ENCODE measurements around the gene DXO. TPM values are rescaled to one million over a fixed set of nuclear protein-coding genes. Genes with fewer than 3 reads are reported as not detected.

The DXO gene
- total and polyA plus RNA-seq, 2 donors from 2014 or later: 21.3 to 26.0 TPM

DNA sequence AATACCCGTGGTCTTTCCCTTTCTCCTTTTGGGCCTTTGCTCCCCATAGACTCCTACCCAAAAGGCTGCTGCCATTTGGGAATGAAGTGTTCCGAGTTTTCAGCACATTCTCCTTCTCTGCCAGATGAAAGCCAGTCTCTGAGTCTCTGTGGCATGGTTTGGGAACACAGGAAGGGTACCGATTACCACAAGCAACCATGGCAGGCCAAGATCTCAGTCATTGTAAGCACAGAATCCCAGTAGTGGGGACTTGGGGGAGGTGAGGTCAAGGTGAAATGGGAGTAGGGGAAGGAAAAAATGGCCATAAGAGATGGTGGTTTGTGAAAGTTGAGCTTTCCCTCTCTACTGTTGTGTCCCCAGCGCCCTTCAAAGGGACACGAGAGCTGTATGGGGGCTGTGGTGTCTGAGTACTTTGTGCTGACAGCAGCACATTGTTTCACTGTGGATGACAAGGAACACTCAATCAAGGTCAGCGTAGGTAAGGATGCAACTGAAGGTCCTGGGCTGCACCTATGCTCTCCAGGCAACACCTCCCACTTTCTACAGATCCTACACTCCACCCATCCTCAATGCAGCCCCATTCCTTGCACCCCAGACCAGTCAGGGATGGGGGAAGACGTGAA is 21.9 kb downstream of the DXO start:
- no peak overlapping the region for H3K9ac ChIP-seq (ENCODE audit: low read length in 3 of 3)
- DNase-seq: no peak
- H3K4me3 ChIP-seq (ENCODE audit: low read length in 3 of 3): no peak overlapping the region
- TF ChIP-seq, protein P1, sequence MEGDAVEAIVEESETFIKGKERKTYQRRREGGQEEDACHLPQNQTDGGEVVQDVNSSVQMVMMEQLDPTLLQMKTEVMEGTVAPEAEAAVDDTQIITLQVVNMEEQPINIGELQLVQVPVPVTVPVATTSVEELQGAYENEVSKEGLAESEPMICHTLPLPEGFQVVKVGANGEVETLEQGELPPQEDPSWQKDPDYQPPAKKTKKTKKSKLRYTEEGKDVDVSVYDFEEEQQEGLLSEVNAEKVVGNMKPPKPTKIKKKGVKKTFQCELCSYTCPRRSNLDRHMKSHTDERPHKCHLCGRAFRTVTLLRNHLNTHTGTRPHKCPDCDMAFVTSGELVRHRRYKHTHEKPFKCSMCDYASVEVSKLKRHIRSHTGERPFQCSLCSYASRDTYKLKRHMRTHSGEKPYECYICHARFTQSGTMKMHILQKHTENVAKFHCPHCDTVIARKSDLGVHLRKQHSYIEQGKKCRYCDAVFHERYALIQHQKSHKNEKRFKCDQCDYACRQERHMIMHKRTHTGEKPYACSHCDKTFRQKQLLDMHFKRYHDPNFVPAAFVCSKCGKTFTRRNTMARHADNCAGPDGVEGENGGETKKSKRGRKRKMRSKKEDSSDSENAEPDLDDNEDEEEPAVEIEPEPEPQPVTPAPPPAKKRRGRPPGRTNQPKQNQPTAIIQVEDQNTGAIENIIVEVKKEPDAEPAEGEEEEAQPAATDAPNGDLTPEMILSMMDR (IDR thresholded peaks at IDR 0.05; ENCODE audit: borderline replicate concordance, extremely low read depth, insufficient read depth): no peak
- H3K4me1 ChIP-seq (ENCODE audit: control insufficient read depth in 2 of 3, insufficient read depth in 2 of 3, low read depth in 1 of 3, low read length in 3 of 3): peaks cover 0 to 6% (median 0%) of the 10 kb centered on the region in 3 donors
- peaks cover 4 to 26% (median 23%) of the 10 kb centered on the region in 3 donors for H3K36me3 ChIP-seq (ENCODE audit: control insufficient read depth in 2 of 3, insufficient read depth in 3 of 3, low read length in 3 of 3)
- no peaks in the 10 kb centered on the region for H3K9me3 ChIP-seq (ENCODE audit: control insufficient read depth in 2 of 3, insufficient read depth in 1 of 3, low read length in 3 of 3)
- H3K27ac ChIP-seq (ENCODE audit: low read depth in 2 of 2, low read length in 2 of 2): no peak overlapping the region
- intact Hi-C loops (cut with DNase I): no loop called here
- H3K27me3 ChIP-seq (ENCODE audit: control insufficient read depth, insufficient read depth, low read length): no peaks in the 10 kb centered on the region
- FAIRE-seq: no peak

DNA sequence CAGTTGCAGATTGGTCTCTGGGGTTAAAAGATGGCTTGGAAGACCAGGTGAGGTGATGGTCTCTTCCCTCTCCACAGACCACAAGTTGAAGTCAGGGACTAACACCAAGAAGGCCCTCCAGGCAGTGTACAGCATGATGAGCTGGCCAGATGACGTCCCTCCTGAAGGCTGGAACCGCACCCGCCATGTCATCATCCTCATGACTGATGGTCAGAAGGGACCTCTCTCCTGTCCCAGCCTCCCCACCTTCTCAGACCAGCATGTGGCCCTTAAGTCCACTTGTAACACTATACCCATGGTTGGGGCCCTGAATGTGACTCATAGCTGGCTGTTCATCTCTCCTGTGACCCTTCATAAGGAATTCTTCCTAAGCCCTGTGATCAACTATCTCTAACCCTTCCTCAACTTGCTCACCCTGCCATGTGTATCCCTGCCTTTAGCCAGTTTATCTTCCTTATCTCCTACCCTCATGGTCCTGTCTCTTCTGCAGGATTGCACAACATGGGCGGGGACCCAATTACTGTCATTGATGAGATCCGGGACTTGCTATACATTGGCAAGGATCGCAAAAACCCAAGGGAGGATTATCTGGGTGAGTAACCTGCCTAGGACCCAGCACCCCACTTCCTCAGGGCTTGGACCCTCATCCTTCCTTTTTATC is 23.1 kb downstream of the DXO start:
- FAIRE-seq (no peak), DNase-seq (no peak)
- no peak overlapping the region for H3K4me3 ChIP-seq (ENCODE audit: low read length in 3 of 3)
- intact Hi-C loops (cut with DNase I): no loop called here
- H3K36me3 ChIP-seq (ENCODE audit: control insufficient read depth in 2 of 3, insufficient read depth in 3 of 3, low read length in 3 of 3): peaks cover 2 to 15% (median 12%) of the 10 kb centered on the region in 3 donors
- H3K27me3 ChIP-seq (ENCODE audit: control insufficient read depth, insufficient read depth, low read length): no peaks in the 10 kb centered on the region
- H3K4me1 ChIP-seq (ENCODE audit: control insufficient read depth in 2 of 3, insufficient read depth in 2 of 3, low read depth in 1 of 3, low read length in 3 of 3): peaks cover 0 to 6% (median 0%) of the 10 kb centered on the region in 3 donors
- H3K27ac ChIP-seq (ENCODE audit: low read depth in 2 of 2, low read length in 2 of 2): no peak overlapping the region
- no peak overlapping the region for H3K9ac ChIP-seq (ENCODE audit: low read length in 3 of 3)
- no peaks in the 10 kb centered on the region for H3K9me3 ChIP-seq (ENCODE audit: control insufficient read depth in 2 of 3, insufficient read depth in 1 of 3, low read length in 3 of 3)
- TF ChIP-seq, protein P1 (IDR thresholded peaks at IDR 0.05; ENCODE audit: borderline replicate concordance, extremely low read depth, insufficient read depth): no peak

DNA sequence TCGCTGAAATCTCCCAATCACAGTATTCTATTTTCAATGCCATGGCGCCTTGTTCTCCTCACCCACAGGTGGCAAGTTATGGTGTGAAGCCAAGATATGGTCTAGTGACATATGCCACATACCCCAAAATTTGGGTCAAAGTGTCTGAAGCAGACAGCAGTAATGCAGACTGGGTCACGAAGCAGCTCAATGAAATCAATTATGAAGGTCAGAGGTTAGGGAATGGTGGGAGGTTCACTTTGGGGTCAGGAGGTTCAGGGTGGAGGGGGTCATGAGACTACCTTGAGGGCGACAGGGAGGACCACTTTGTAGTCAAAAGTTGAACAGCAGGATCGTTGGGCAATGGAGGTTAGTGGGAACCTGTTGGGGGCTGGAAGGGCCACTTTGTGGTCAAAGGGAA is 23.6 kb downstream of the DXO start:
- peaks cover 0 to 6% (median 0%) of the 10 kb centered on the region in 3 donors for H3K4me1 ChIP-seq (ENCODE audit: control insufficient read depth in 2 of 3, insufficient read depth in 2 of 3, low read depth in 1 of 3, low read length in 3 of 3)
- no peaks in the 10 kb centered on the region for H3K9me3 ChIP-seq (ENCODE audit: control insufficient read depth in 2 of 3, insufficient read depth in 1 of 3, low read length in 3 of 3)
- DNase-seq: no peak
- H3K9ac ChIP-seq (ENCODE audit: low read length in 3 of 3): no peak overlapping the region
- peaks cover 0 to 10% (median 6%) of the 10 kb centered on the region in 3 donors for H3K36me3 ChIP-seq (ENCODE audit: control insufficient read depth in 2 of 3, insufficient read depth in 3 of 3, low read length in 3 of 3)
- TF ChIP-seq, protein P1 (IDR thresholded peaks at IDR 0.05; ENCODE audit: borderline replicate concordance, extremely low read depth, insufficient read depth): no peak
- H3K27ac ChIP-seq (ENCODE audit: low read depth in 2 of 2, low read length in 2 of 2): no peak overlapping the region
- FAIRE-seq: no peak
- intact Hi-C loops (cut with DNase I): no loop called here
- H3K4me3 ChIP-seq (ENCODE audit: low read length in 3 of 3): no peak overlapping the region
- H3K27me3 ChIP-seq (ENCODE audit: control insufficient read depth, insufficient read depth, low read length): no peaks in the 10 kb centered on the region
